Vagina (tissue), 2 donors: Measurements from ENCODE around the gene ZNF273.

Experiments
- POLR2A ChIP-seq, 2 donors: fragments of 450-650 bp; IDR thresholded peaks; one replicate each; pipeline ENCODE4 v1.6.1; 2017; ENCODE audit warnings: antibody characterized with exemption in 2 of 2, mild to moderate bottlenecking in 2 of 2, moderate library complexity in 2 of 2
- POLR2AphosphoS5 ChIP-seq, 2 donors: sonication (generic); formaldehyde crosslinking; IDR thresholded peaks; one replicate each; pipeline ENCODE4 v1.9.0; 2017; ENCODE audit warnings: antibody characterized with exemption in 2 of 2, mild to moderate bottlenecking in 2 of 2, low read depth in 1 of 2; ENCODE audit not compliant: insufficient read depth in 1 of 2
- TF ChIP-seq, protein P1 (sequence below), 3 experiments: fragments of 450-650 bp in 2 of 3; fragments of 200-600 bp in 1 of 3; sonication (generic) in 1 of 3; IDR thresholded peaks; one replicate each; pipeline ENCODE4 v1.5.1; 2017 to 2019; ENCODE audit warnings: antibody characterized with exemption in 3 of 3, mild to moderate bottlenecking in 2 of 3, moderate library complexity in 2 of 3

DNA sequence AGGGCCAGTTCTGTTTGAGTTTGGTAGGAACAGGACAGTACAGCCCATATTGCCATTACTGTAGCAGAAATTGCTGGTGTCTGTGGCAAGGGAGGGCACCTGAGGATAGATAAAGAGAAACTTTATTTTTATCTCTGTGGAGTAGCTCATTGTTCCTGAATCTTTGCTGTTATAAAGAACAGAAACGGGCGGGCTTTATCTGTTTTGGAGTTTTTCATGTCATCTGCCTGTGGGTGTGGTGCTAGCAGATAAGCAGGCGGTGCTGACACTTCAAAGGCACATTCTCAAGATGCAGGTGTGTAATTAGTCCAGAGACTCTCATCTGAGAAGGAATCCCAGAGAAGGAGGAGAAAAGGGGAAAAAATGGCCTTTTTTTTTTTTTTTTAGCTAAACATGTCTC is 11.5 kb downstream of the ZNF273 start:
- TF ChIP-seq, protein P1, sequence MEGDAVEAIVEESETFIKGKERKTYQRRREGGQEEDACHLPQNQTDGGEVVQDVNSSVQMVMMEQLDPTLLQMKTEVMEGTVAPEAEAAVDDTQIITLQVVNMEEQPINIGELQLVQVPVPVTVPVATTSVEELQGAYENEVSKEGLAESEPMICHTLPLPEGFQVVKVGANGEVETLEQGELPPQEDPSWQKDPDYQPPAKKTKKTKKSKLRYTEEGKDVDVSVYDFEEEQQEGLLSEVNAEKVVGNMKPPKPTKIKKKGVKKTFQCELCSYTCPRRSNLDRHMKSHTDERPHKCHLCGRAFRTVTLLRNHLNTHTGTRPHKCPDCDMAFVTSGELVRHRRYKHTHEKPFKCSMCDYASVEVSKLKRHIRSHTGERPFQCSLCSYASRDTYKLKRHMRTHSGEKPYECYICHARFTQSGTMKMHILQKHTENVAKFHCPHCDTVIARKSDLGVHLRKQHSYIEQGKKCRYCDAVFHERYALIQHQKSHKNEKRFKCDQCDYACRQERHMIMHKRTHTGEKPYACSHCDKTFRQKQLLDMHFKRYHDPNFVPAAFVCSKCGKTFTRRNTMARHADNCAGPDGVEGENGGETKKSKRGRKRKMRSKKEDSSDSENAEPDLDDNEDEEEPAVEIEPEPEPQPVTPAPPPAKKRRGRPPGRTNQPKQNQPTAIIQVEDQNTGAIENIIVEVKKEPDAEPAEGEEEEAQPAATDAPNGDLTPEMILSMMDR (IDR thresholded peaks at IDR 0.05), result no peak
- TF ChIP-seq POLR2AphosphoS5 (IDR thresholded peaks at IDR 0.05; ENCODE audit: insufficient read depth in 1 of 2, low read depth in 1 of 2) (no peak), POLR2A (IDR thresholded peaks at IDR 0.05) (no peak)
